Mesenchymal stem cell (in vitro differentiated cells and primary cell): ENCODE data around the gene GEMIN2.
"Not testable (repeated sequence)": the region's sequence is repeated elsewhere in the genome, so short reads cannot be mapped to it uniquely, and the experiment has no call there.

Experiments
- DNase-seq: peaks from one replicate; pipeline ENCODE4 v3.0.0-alpha.2; 2013
- H2AFZ ChIP-seq: one replicate; pipeline ENCODE4 v1.6.1; 2013; ENCODE audit warnings: low read depth, mild to moderate bottlenecking, control low read depth, inconsistent platforms, low read length, moderate library complexity
- H2AK5ac ChIP-seq: 2 replicates; pipeline ENCODE4 v1.6.1; 2013; ENCODE audit warnings: low read length, moderate library complexity, mild to moderate bottlenecking, inconsistent platforms; ENCODE audit not compliant: severe bottlenecking
- H2BK120ac ChIP-seq: one replicate; pipeline ENCODE4 v1.6.1; 2013; ENCODE audit warnings: low read depth, mild to moderate bottlenecking, inconsistent platforms, low read length, moderate library complexity
- H2BK12ac ChIP-seq, 2 experiments: one replicate each; pipeline ENCODE4 v1.6.1; 2013; ENCODE audit warnings: inconsistent platforms in 2 of 2, low read length in 2 of 2, mild to moderate bottlenecking in 2 of 2, moderate library complexity in 2 of 2, control low read depth in 1 of 2
- H2BK15ac ChIP-seq: one replicate; pipeline ENCODE4 v1.6.1; 2013; ENCODE audit warnings: mild to moderate bottlenecking, low read depth, inconsistent platforms; ENCODE audit not compliant: poor library complexity, severe bottlenecking
- H2BK5ac ChIP-seq: 2 replicates; pipeline ENCODE4 v1.6.1; 2013; ENCODE audit warnings: low read depth, mild to moderate bottlenecking, low read length, control low read depth, inconsistent platforms; ENCODE audit not compliant: poor library complexity, severe bottlenecking
- H3K14ac ChIP-seq, 2 experiments: one replicate each; pipeline ENCODE4 v1.6.1; 2013; ENCODE audit warnings: inconsistent platforms in 2 of 2, low read length in 2 of 2, control low read depth in 1 of 2, mild to moderate bottlenecking in 1 of 2, moderate library complexity in 1 of 2
- H3K18ac ChIP-seq, 2 experiments: one replicate each; pipeline ENCODE4 v1.6.1; 2013; ENCODE audit warnings: inconsistent platforms in 2 of 2, low read length in 2 of 2, control low read depth in 1 of 2, low read depth in 1 of 2, mild to moderate bottlenecking in 1 of 2
- H3K23ac ChIP-seq, 2 experiments: one replicate each; pipeline ENCODE4 v1.6.1; 2013; ENCODE audit warnings: inconsistent platforms in 2 of 2, low read length in 2 of 2, mild to moderate bottlenecking in 2 of 2, moderate library complexity in 2 of 2, control low read depth in 1 of 2
- H3K27ac ChIP-seq: 2 replicates; pipeline ENCODE4 v1.5.1; 2013; ENCODE audit warnings: mild to moderate bottlenecking, moderate library complexity, low read length, control low read depth, inconsistent platforms; ENCODE audit not compliant: poor library complexity, severe bottlenecking
- H3K27me3 ChIP-seq, 2 experiments: 2 replicates each; pipeline versions ENCODE4 v1.6.1 to v1.7.0; 2013; ENCODE audit warnings: low read length in 2 of 2, mild to moderate bottlenecking in 2 of 2, moderate library complexity in 2 of 2, control low read depth in 1 of 2, inconsistent platforms in 1 of 2; ENCODE audit not compliant: control insufficient read depth in 1 of 2, insufficient read depth in 1 of 2
- H3K36me3 ChIP-seq, 2 experiments: 2 replicates each; pipeline versions ENCODE4 v1.6.1 to v1.7.0; 2013; ENCODE audit warnings: low read length in 2 of 2, control low read depth in 1 of 2, inconsistent platforms in 1 of 2, low read depth in 1 of 2, mild to moderate bottlenecking in 1 of 2; ENCODE audit not compliant: insufficient read depth in 2 of 2, control insufficient read depth in 1 of 2
- H3K4ac ChIP-seq, 2 experiments: one replicate each; pipeline ENCODE4 v1.6.1; 2013; ENCODE audit warnings: inconsistent platforms in 2 of 2, low read length in 2 of 2, mild to moderate bottlenecking in 2 of 2, moderate library complexity in 2 of 2, control low read depth in 1 of 2, low read depth in 1 of 2
- H3K4me1 ChIP-seq: 2 replicates; pipeline ENCODE4 v1.6.1; 2013; ENCODE audit warnings: low read depth, low read length, control low read depth; ENCODE audit not compliant: control insufficient read depth, insufficient read depth
- H3K4me2 ChIP-seq: 2 replicates; pipeline ENCODE4 v1.6.1; 2013; ENCODE audit warnings: low read length, mild to moderate bottlenecking, inconsistent platforms; ENCODE audit not compliant: poor library complexity, severe bottlenecking
- H3K4me3 ChIP-seq, 2 experiments: 2 replicates each; pipeline versions ENCODE4 v1.5.1 to v1.7.0; 2013; ENCODE audit warnings: low read length in 2 of 2, mild to moderate bottlenecking in 2 of 2, control low read depth in 1 of 2, low read depth in 1 of 2; ENCODE audit not compliant: insufficient read depth in 1 of 2
- H3K79me1 ChIP-seq: replicated peaks from 2 replicates; pipeline ENCODE4 v1.6.1; 2013; ENCODE audit warnings: mild to moderate bottlenecking, control low read depth, low read length, inconsistent platforms; ENCODE audit not compliant: poor library complexity, severe bottlenecking
- H3K9ac ChIP-seq: 2 replicates; pipeline ENCODE4 v1.7.0; 2013; ENCODE audit warnings: mild to moderate bottlenecking, low read length, moderate library complexity
- H3K9me3 ChIP-seq: 2 replicates; pipeline ENCODE4 v1.7.0; 2013; ENCODE audit warnings: mild to moderate bottlenecking, low read length; ENCODE audit not compliant: control insufficient read depth
- H4K8ac ChIP-seq: one replicate; pipeline ENCODE4 v1.6.1; 2013; ENCODE audit warnings: inconsistent platforms, mild to moderate bottlenecking, low read length, moderate library complexity
- H4K91ac ChIP-seq: one replicate; pipeline ENCODE4 v1.6.1; 2013; ENCODE audit warnings: mild to moderate bottlenecking, low read length, inconsistent platforms
- WGBS: methylation state at CpG from one replicate; pipeline ENCODE4 v1.1.7; 2013; ENCODE audit warnings: mixed read lengths; 5-methylcytosine and 5-hydroxymethylcytosine counted together

GEMIN2 gene

DNA sequence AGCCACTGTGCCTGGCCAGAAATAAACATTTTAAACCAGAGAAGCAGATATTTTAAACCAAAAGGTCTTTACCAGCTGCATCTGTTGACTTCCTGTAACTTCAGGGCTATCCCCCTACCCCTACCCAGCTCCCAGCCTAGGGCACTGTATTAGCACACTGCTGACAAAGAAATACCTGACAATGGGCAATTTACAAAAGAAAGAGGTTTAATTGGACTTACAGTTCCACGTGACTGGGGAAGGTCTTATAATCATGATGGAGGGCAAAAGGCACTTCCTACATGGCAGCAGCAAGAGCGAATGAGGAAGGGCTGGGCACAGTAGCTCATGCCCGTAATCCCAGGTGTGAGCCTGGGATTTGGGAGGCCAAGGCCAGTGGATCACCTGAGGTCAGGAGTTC, 26.0 kb downstream of the GEMIN2 start:
- Histone ChIP-seq H2AK5ac (no peak overlapping the region), H2BK5ac (no peak overlapping the region)

DNA sequence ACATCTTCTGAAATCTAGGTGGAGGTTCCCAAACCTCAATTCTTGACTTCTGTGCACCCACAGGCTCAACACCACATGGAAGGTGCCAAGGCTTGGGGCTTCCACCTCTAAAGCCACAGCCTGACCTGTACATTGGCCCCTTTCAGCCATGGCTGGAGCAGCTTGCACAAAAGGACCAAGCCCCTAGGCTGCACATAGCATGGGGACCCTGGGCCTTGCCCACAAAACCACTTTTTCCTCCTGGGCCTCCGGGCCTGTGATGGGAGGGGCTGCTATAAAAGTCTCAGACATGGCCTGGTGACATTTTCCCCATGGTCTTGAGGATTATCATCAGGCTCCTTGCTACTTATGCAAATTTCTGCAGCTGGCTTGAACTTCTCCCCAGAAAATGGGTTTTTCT, 27.5 kb downstream of the GEMIN2 start:
- H2BK120ac ChIP-seq, H2AFZ ChIP-seq, H3K79me1 ChIP-seq, H3K4me3 ChIP-seq, H3K9ac ChIP-seq, H4K8ac ChIP-seq, H2BK5ac ChIP-seq, H2BK15ac ChIP-seq, H3K14ac ChIP-seq, H3K4me1 ChIP-seq, H4K91ac ChIP-seq, H3K27me3 ChIP-seq, H3K4me2 ChIP-seq, H2BK12ac ChIP-seq, H3K18ac ChIP-seq, DNase-seq, H3K9me3 ChIP-seq, H3K23ac ChIP-seq, H3K4ac ChIP-seq, H2AK5ac ChIP-seq, H3K27ac ChIP-seq: not testable (repeated sequence)
- WGBS, result 100% methylated on average over 1 of the region's 1 CpG
- H3K36me3 ChIP-seq, result peaks cover 22 to 41% of the 10 kb centered on the region in 2 experiments

More for the DNA sequence above, 26.0 kb downstream of the GEMIN2 start:
- Histone ChIP-seq H2BK15ac (no peak overlapping the region), H3K23ac (no peak overlapping the region), H2AFZ (no peak overlapping the region), H2BK120ac (no peak overlapping the region), H2BK12ac (no peak overlapping the region), H3K27ac (no peak overlapping the region), H3K4ac (peak overlapping the region in 1 of 2 experiments; percentile 6), H3K14ac (no peak overlapping the region), H3K4me3 (no peak overlapping the region), H3K36me3 (peaks cover 22 to 52% of the 10 kb centered on the region in 2 experiments), H3K4me1 (no peaks in the 10 kb centered on the region), H3K27me3 (no peaks in the 10 kb centered on the region), H3K4me2 (no peak overlapping the region), H3K18ac (no peak overlapping the region), H3K79me1 (no peaks in the 10 kb centered on the region), H4K8ac (no peak overlapping the region), H3K9me3 (no peaks in the 10 kb centered on the region), H3K9ac (no peak overlapping the region), H4K91ac (no peak overlapping the region)
- no peak for DNase-seq
- WGBS, result 100% methylated on average over 3 of the region's 3 CpGs

GRCh38 chr14:39143226-39143625, 29.1 kb downstream of the GEMIN2 start:
- not testable (repeated sequence) for H2BK120ac ChIP-seq, H3K23ac ChIP-seq
- WGBS, result 88% methylated on average over 1 of the region's 2 CpGs

DNA sequence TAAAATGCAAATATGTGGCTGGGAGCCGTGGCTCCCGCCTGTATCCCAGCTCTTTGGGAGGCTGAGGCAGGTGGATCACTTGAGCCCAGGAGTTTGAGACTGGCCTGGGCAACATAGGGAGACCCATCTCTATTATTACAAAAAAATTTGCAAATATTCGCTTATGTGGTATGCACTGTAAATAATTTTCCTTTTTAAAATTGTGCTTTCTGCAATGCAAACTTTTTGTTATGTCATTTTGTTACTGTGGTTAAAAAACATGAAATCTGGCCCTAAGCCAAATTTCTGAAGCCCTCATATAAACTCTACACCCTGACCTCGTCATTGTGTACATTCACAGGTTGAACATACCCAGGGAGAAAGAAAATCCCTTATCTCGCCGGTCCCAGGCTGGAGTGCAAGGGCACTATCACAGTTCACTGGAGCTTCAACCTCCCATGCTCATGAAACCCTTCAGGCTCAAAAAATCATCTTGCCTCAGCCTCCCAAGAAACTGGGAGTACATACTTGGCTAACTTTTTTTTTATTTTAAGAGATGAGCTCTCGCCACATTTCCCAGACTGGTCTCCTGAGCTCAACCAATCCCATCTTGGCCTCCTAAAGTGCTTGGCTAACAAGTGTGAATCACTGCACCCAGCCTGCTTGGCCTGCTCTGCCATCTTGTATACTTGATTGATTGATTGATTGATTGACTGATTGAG, 31.3 kb downstream of the GEMIN2 start:
- Histone ChIP-seq H2BK5ac (no peak overlapping the region), H4K91ac (no peak overlapping the region), H3K4me1 (no peaks in the 10 kb centered on the region), H2AFZ (no peak overlapping the region), H2BK15ac (no peak overlapping the region), H2BK12ac (no peak overlapping the region), H3K4ac (no peak overlapping the region), H3K4me3 (no peak overlapping the region), H3K79me1 (no peaks in the 10 kb centered on the region), H2BK120ac (no peak overlapping the region), H4K8ac (no peak overlapping the region), H3K4me2 (no peak overlapping the region), H2AK5ac (no peak overlapping the region), H3K27ac (no peak overlapping the region), H3K18ac (no peak overlapping the region), H3K27me3 (no peaks in the 10 kb centered on the region), H3K14ac (no peak overlapping the region), H3K9me3 (no peaks in the 10 kb centered on the region), H3K23ac (no peak overlapping the region), H3K36me3 (peaks cover 11 to 49% of the 10 kb centered on the region in 2 experiments), H3K9ac (no peak overlapping the region)
- WGBS, result 95% methylated on average over 6 of the region's 7 CpGs
- no peak for DNase-seq

More at GRCh38 chr14:39143226-39143625, 29.1 kb downstream of the GEMIN2 start:
- H3K14ac ChIP-seq, H3K4me2 ChIP-seq, H3K4me1 ChIP-seq, H3K4ac ChIP-seq, H2AK5ac ChIP-seq, H3K18ac ChIP-seq, DNase-seq, H3K79me1 ChIP-seq, H2AFZ ChIP-seq, H3K9me3 ChIP-seq, H2BK12ac ChIP-seq, H3K27me3 ChIP-seq, H3K9ac ChIP-seq, H3K27ac ChIP-seq, H4K8ac ChIP-seq, H3K4me3 ChIP-seq, H2BK5ac ChIP-seq, H4K91ac ChIP-seq, H2BK15ac ChIP-seq: not testable (repeated sequence)
- peaks cover 21 to 45% of the 10 kb centered on the region in 2 experiments for H3K36me3 ChIP-seq
